Activated effector memory CD4-positive, alpha-beta T cell treated with Interleukin-2 at 50 U/mL for 16 hours (primary cell): ENCODE data around the gene KHDC3L.

Experiments used
- DNase-seq: peaks from one replicate; pipeline ENCODE4 v3.0.0-alpha.2; 2020

Gene KHDC3L, protein sequence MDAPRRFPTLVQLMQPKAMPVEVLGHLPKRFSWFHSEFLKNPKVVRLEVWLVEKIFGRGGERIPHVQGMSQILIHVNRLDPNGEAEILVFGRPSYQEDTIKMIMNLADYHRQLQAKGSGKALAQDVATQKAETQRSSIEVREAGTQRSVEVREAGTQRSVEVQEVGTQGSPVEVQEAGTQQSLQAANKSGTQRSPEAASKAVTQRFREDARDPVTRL

DNA sequence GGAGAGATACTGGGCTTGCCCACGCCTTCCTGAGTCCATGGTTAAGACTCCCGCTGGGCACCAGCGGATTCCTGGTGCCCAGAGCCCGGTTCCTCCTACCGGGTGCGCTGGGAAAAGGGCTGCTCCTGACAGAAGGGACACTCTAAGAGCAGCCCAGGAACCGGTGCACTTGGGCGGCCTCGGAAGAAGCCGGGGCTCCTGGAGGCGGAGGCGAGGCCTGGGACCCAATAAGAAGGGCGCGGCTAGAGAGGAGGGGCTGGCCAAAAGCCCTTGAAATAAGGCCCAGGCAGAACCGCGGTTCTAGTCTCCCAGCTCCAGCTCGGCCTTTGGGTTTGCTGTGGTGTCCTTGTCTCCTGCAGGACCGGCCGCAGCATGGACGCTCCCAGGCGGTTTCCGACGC, at the start of gene KHDC3L:
TSS of gene KHDC3L (plus strand) at position 301 of the 400 bp plus-strand sequence. CDS start at position 373, 72 bp downstream.
- no peak for DNase-seq

DNA sequence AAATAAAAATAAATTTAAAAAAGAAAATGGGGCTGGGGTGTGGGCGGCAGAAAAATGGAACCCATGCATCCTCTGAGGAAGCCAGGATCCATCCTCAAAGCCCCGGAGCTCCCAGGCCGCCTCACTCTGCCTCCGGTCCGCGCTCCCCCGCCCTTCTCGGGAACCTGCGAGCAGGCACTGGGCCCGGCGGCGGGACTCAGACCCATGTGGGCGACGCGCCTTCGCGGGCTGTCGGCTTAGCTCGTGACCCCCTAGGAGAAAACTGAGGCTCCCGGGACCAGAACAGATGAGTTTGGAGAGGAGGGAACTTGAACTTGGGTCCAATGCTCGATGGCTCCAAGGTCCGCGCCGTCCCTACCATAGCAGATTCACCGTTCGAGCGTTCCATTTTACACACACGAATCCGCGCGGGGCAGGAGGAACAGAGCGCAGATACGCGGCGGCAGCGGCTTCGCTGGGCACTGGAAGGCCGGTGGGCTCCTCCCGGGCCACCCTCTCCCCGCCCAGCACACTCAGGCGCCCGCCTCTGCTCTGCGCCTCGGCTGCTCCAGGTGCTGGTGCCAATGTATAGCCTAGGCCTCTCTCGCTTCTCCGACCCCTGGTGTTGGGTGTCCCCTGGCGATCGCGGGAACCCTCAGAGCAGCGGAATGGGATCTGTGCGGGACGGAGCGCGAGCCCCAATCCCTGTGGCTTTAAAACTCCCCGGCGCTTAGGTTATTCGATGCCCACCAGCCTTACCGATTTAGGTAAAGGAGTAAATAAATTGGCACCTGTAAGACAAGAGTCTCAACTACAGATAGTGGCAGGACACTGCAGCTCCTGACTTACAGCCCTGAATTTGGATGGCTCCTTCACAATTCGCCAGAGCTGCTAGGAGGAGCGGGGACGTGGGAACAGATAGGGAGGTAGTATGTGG, 47.6 kb upstream of the KHDC3L start:
- DNase-seq = no peak

DNA sequence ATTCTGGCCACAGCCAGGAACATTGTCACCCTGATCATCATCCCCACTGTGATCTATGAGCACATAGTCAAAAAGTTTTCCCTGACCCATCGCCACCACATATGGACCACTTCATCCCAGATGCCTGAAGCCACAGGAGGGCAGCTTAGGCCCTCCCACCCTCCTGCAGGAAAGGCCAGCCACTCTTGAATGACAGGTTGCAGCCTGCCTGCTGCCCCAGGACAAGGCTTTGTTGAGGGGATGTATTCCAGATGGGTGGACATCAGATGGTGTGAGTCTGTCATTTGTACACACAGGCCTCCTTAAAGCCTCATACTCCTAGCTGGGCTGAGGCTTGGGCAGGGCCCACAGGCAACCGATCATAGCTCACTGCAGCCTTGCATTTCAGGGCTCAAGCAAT, 39.1 kb upstream of the KHDC3L start:
- DNase-seq = no peak

DNA sequence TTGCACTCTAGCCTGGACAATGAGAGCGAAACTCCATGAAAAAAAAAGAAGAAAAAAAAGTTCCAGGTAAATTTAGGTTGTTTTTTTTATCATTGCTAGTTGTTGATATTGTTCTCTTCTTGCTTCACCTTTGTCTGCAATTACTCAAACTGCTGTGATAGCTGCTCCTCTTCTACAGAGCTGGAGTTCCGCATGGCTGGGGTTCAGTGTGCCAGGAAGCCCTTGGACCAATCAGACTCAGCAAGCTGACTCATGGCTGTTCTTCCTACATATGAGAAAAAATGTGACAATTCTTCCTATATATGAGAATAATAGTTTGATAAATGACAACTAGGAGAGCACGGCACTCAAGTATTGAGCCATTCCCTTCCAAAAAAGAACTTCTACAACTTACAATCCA, 36.8 kb upstream of the KHDC3L start:
- no peak for DNase-seq

DNA sequence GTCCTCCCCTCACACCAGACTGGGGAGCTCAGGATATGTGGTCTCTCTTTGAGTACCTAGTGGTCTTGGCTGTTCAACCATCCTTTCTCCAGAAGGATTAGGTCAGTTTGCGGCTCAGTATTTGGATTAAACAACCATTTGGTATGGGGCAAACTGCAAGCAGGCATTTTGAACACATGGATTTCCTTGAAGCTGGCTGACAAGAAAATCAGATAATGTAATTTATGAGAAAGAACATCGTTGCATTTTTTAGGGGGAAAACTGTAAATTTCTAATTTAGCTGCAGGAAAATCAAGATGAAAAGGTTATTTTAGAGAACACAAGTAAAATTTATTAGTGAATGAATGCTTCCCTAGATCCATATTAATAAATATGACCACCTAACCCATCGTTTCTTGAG, 33.7 kb upstream of the KHDC3L start:
- DNase-seq = no peak

DNA sequence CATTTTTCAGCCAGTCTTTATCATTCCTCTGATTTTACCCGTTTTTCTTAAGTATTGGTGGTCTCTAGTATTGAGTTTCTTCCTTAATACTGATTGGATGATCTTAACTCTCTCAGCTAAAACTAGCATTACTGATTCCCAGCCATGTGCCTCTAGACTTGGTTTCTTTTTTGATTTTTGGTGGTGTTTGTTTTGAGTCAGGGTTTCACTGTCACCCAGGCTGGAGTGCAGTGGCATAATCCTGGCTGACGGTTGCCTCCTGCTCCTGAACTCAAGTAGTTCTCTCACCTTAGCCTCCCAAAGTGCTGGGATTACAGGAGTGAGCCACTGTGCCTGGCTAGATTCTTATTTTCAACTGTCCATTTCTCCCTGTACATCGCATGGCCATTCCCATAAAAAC, 33.3 kb upstream of the KHDC3L start:
- DNase-seq = no peak

DNA sequence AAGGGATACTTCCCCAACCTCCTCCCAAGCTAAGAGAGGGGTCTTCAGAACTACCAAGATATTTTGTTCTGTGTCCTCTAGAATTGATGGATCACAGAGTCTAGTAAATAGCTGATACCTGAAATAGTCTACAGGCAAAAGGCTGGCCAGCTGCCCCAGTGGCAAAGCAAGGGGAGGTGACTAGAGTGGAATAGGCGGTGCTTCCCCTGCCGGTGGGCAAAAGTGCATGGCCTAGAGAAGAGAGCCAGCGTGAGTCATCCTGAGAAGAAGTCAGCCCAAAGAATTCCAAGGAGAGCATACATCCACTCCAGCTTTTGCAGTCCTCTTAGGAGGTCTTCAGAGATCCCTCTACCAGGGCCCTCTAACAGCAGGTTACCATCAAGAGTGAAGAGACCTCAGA, 23.1 kb upstream of the KHDC3L start:
- no peak for DNase-seq

DNA sequence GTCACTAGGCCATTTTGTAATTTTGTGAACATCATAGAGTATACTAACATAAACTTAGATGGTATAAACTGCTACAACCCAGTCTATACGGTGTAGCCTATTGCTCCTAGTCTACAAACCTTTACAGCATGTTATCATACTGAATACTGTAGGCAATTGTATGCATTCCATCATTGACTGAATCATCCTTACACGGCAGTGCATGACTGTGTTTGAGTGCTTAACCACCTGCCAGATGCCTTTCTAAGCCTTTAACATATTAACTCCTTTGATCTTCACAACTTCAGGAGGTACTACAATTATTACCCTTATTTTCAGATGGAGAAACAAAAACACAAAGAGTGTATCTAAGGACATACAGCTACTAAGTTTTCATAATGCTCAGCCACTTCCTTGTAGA, 22.4 kb upstream of the KHDC3L start:
- DNase-seq = no peak

DNA sequence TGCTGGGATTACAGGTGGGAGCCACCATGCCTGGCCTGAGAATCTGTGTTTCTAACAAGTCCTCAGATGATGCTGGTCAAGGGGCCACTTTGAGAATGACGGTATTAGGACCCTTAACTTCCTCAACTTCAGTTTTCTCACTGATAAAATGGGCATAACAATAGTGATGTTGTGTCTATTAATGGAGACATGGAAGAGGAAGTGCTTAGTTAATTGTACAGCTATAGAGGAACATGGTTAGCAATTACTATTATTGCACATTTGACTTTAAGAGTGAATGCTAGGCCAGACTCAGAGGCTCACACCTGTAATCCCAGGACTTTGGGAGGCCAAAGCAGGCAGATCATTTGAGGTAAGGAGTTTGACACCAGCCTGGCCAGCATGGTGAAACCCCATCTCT, 21.1 kb upstream of the KHDC3L start:
- no peak for DNase-seq

DNA sequence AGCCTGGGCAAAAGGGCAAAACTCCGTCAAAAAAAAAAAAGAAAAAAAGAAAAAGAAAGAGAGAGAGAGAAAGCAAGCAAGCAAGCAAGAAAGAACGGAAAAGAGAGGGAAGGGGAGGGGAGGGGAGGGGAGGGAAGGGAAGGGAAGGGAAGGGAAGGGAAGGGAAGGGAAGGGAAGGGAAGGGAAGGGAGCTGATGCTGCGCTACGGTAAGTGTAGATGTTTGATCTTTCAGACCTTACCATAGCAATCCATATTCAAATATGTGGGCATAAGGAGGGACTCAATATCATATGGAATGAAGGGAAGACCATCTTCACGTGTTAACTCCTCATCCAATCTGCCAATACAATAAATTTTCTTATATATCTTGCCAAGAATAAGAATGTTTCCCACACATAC, 20.3 kb upstream of the KHDC3L start:
- DNase-seq = no peak

DNA sequence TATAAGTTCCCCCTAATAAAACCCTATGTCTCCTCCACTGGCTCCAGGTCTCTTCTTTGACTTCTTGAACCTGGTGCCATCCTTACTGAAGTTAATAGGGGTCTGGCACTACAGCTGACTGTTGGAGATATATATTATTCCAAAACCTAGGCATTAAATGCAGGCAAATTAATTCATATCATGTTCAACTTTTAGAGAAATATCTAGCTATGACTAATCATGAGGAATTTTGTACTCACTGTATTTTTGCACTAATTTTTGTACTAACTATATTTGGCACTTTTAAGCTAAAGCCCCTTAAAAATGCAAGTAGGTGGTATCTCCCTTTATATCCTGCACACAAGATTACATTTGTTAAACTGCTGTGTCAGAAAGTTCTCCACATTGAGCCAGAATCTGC, 19.3 kb upstream of the KHDC3L start:
- no peak for DNase-seq

DNA sequence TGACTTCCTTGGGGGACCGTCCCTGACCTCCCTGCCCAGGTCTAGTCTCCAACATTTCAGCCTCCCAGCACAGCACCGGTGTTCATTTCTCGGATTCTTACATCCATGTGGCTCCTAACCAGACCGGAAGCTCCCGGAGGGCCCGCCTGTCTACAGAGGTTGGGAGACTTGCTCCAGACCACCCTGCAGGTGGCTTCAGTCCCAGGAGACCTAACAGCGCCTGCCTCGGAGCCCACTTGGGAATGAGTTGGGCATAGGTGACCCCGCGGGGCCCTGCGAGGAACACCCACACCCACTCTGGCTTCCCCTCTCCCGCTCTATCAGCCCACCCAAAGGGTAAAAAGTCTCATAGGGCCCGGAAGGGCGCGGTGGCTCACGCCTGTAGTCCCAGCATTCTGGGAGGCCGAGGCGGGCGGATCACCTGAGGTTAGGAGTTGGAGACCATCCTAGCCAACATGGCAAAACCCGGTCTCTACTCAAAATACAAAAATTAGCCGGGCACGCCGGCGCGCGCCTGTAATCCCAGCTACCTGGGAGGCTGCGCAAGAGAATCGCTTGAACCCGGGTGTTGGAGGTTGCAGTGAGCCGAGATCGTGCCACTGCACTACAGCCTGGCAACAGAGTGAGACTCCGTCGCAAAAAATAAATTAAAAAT, 13.8 kb upstream of the KHDC3L start:
- no peak for DNase-seq

DNA sequence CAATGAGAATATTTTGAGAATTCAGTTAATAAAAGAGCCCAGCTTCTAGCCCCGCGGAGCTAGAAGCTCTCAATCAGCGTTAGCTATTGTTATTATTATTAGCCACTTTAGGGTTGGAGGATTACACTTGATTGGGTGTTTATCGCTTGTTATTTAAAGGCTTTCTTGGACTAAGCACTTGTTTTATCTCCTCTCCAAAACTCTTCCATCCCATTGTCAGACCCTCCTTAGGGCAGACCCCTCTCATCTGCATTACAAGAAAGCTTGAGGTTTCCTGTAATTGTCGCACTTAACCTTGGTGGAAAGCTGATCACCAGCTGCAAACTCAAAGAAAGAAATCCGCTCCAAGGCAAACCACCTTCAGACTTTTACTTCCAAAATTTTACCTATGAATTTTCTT, 13.1 kb upstream of the KHDC3L start:
- DNase-seq = no peak

DNA sequence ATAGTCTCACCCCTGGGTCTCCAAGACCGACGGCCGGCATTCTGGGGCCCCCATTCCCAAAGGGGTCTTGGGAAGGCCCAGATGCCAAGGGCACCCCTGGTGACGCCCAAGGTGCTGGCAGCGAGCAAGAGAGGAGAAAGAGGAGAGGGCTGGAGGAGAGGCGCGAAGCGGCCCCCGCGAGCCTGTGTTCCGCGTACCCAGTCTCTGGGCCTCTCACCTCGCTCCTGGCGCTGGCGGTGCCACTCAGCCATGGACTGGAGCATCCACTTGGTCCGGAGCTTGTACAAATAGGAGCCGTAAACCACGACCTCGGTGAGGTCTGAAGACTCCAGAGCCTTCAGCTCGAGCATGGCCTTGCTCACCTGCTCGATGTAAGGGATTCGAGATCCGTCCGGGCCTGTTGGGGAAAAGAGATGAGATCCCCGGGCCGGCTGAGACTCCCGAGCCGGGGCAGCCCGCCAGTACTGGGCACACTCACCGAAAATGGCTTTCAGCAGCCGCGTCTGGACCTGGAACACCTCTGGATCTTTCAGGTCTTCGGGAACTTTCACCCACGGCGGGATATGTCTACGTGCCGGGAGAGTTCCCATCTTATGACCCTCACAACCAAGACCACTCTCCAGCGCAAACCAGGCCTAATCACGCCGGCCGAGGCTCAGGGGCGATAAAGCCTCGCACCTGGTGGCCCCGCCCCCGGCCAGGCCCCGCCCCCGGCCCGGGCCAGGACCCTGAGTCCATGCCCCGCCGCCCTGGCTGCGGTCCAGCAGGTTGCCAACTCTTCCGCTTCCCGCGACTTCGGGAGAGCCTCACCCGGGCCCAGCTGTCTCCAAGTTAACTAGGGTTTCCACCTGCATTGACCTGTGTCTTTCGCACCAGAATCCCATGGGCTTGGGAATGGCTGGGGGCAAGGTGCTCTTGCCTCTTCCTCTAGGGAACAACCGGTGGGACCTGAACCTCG, 8.5 kb upstream of the KHDC3L start, which contains the start of gene DPPA5:
TSS of gene DPPA5 (minus strand) at position 641 of the 958 bp plus-strand sequence. CDS start at position 590, 51 bp downstream.
- DNase-seq = no peak

DNA sequence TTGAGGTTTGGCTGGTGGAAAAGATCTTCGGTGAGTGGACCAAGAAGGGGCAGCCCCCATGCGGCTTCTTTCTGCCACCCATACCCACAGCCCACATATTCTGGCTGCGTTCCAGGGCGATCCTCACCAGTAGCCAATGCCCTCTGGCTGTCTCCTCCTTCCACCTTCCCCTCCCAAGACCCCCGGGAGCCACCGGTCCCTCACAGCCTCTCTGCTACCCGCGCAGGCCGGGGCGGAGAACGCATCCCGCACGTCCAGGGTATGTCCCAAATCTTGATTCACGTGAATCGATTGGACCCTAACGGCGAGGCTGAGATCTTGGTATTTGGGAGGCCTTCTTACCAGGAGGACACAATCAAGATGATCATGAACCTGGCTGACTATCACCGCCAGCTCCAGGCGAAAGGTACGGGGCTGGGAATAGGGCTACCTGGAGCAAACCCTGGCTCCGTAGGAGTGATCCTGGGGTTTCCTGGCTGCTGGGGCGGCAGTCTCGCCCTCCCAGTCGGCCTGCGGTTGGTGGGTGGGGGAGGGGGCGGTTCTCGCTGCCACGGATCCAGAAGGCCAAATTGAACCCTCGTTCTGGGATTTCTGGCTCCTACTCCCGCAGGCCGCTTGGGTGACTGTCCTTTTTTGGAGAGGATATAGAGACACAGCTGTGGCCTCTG, 545 bp downstream of the KHDC3L start:
- no peak for DNase-seq

DNA sequence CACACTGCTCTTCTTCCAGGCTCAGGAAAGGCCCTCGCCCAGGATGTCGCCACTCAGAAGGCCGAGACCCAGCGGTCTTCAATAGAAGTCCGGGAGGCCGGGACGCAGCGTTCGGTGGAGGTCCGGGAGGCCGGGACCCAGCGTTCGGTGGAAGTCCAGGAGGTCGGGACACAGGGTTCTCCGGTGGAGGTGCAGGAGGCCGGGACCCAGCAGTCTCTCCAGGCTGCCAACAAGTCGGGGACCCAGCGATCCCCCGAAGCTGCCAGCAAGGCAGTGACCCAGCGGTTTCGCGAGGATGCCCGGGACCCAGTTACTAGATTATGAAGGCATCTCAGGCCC, 1.0 kb downstream of the KHDC3L start:
- DNase-seq = no peak

DNA sequence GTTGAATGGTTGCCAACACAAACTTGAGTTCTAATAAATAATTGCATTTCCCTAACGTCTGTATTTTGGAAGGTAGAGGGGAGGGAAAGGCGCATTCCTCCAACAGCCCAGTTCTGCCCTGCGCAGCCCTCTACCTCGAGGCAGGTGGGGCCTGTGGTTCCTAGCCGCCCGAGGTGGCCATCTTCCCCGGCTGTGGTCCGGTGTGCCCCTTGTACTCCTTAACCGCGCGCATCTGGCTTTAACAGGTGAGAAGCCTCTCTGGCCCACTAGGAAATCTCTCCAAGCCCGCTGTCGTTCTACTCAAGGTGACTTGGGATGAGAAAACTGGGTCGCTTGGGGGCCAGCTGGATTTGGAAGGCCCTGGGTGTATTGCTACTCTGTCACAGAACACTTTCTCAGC, 1.7 kb downstream of the KHDC3L start:
- no peak for DNase-seq

DNA sequence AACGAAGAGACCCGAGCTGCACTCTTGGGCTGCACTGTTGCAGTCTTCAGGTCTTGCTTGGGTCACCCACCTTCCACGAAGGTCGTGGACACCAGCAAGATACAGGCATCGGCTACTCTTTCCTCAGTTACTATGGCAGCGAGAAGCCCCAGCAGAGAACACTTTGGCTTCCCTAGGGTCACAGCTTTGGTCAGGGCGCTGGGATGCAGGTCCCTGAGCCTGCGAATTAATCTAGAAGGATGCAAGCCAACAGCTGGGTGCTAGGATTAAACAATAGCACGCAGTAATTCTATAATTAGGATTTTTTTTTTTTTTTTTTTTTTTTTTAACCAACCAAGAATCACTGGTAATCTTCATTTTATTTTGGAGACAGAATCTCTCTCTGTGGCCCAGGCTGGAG, 2.1 kb downstream of the KHDC3L start:
- no peak for DNase-seq

DNA sequence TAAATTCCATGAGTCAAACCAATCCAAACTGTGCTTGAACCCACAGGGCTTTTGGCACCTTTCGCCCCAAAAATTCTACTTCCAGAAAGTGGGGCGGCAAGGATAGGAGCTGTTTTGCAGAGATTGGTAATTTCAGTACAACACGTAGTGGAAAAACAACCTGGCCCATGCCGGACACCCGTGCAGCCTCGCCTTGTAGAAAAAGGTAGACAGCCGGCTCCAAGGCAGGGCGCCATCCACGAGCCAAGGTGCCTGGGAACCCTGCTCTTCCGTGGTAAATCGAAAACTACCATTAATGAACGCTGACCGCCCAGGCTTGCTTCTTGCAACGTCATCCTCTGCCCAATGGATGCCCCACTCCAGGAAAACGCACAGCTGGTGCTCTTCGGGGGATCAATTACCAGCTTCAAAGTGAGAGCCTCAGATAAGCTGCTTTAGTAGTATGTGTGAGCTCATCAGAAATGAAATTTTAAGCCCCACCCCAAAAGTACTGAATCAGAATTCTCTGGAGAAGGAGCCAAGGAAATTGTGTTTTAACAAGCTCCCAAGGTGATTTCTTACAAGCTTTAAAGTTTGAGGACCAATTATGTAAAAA, 5.4 kb downstream of the KHDC3L start:
- DNase-seq = no peak

DNA sequence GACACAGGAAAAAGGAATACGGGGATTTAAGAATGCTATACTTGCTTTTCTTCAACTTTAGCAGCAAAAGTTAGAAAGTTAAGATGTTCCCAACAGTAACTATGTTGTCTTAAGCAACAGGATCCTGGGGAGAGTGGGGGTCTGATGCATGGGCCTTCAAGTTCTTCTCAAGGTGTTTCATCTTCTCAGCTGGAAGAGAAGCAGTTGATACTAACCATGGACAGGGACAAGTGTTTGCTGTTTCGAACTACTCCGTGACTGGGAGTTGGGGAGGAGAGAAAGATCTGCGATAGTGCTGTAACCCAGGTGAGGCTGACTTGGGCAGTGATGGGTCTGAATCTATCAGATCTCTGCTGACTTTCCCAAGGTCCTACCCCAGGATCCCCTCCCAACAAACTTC, 6.2 kb downstream of the KHDC3L start:
- DNase-seq = no peak

DNA sequence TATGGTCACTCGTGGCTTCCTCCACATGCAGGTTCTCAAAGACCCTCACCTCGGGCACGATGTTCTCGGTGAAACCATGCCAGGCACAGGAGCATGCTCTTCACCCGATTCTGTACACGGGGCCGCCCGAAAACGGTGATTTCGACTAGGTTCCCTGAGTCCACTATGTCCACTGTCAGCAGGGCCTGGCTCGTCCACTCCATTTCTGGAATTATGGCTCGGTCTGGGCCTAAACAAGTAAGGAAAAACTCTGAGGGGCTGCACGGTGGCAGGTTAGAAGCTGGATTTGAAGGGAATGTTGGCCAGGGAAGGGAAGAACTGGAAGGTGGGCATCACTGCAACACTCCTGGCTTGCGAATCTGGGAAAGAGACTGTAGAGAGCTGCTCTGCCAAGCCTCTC, 6.7 kb downstream of the KHDC3L start:
- DNase-seq = no peak

DNA sequence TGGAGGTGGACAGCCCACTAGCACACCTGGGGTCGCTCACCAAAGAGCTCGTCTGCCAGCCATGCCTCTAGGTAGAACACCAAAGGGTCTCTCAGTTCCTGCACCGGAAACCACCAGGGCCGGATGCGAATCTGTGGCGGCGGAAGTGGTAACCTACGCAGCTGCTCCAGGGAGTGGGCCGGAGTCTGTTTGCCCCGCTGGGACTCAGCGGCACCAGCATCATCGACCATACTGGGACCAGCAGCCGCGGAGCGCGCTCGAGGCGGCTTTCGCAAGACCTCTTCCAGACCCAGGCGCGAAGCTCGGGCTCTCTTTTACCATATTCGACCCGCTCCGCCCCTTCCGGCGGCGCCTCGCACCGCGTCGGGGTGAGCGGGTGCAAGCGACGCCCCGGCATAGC, 7.1 kb downstream of the KHDC3L start, which contains the start of gene OOEP:
TSS of gene OOEP (minus strand) at position 335 of the 400 bp plus-strand sequence. CDS start at position 230, 105 bp downstream.
- no peak for DNase-seq
